PC-3 (cell line): ENCODE results near the gene NUDT3.

Experiments used
- EZH2 ChIP-seq: fragments of 300-600 bp; sonication (generic); IDR thresholded peaks from one replicate; pipeline ENCODE4 v1.6.1; 2017; ENCODE audit warnings: antibody characterized with exemption, mild to moderate bottlenecking, low read length; ENCODE audit not compliant: unreplicated experiment
- EZH2phosphoT487 ChIP-seq: fragments of 300-600 bp; sonication (generic); IDR thresholded peaks from 2 replicates; pipeline ENCODE4 v1.6.1; 2018; ENCODE audit warnings: mild to moderate bottlenecking, antibody characterized with exemption, low read length, borderline replicate concordance
- TF ChIP-seq, protein P1 (sequence below): fragments of 300-600 bp; sonication (generic); conservative IDR thresholded peaks from 2 replicates; pipeline ENCODE4 v1.5.1; 2017; ENCODE audit warnings: antibody characterized with exemption, low read depth, mild to moderate bottlenecking, low read length

DNA sequence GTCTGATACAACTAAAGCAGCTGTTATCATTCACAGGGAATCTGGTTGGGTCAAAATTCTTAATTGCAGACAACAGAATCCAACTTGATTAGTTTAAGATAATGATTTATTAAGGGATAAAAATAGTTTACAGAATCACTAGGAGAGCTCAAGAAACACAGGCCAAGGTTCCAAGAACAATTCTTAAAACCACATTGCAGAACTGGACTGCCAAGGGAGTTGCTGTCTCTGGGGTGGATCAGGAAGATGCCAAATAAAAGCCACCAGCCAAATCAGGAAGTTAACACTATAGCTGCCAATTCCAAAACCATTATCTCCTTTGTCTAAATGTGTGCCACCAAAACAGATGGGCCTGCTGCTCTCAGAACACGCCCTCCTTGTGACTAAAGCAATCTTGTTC lies 53.7 kb downstream of the NUDT3 start:
- TF ChIP-seq, protein P1, sequence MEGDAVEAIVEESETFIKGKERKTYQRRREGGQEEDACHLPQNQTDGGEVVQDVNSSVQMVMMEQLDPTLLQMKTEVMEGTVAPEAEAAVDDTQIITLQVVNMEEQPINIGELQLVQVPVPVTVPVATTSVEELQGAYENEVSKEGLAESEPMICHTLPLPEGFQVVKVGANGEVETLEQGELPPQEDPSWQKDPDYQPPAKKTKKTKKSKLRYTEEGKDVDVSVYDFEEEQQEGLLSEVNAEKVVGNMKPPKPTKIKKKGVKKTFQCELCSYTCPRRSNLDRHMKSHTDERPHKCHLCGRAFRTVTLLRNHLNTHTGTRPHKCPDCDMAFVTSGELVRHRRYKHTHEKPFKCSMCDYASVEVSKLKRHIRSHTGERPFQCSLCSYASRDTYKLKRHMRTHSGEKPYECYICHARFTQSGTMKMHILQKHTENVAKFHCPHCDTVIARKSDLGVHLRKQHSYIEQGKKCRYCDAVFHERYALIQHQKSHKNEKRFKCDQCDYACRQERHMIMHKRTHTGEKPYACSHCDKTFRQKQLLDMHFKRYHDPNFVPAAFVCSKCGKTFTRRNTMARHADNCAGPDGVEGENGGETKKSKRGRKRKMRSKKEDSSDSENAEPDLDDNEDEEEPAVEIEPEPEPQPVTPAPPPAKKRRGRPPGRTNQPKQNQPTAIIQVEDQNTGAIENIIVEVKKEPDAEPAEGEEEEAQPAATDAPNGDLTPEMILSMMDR, result no peak
- TF ChIP-seq EZH2, result no peak
- TF ChIP-seq EZH2phosphoT487, result no peak
